HEK293 (cell line): ENCODE results near the gene CFAP43.

ENCODE experiments used
- BCL11B ChIP-seq: fragments of 450-650 bp; formaldehyde crosslinking; IDR thresholded peaks from 2 replicates; pipeline ENCODE4 v1.5.1; 2016; ENCODE audit warnings: low read depth, missing biosample characterization, missing genetic modification characterization
- ZNF747 ChIP-seq: fragments of 450-650 bp; formaldehyde crosslinking; IDR thresholded peaks from 2 replicates; pipeline ENCODE4 v1.5.1; 2016; ENCODE audit warnings: missing biosample characterization, missing genetic modification characterization
- TF ChIP-seq, protein P1 (sequence below): fragments of 450-650 bp; formaldehyde crosslinking; IDR thresholded peaks from 2 replicates; pipeline ENCODE4 v1.5.1; 2016; ENCODE audit warnings: missing biosample characterization, missing genetic modification characterization
- TF ChIP-seq, protein P2 (sequence below): fragments of 450-650 bp; formaldehyde crosslinking; IDR thresholded peaks from 2 replicates; pipeline ENCODE4 v1.5.1; 2016; ENCODE audit warnings: missing biosample characterization, missing genetic modification characterization

DNA sequence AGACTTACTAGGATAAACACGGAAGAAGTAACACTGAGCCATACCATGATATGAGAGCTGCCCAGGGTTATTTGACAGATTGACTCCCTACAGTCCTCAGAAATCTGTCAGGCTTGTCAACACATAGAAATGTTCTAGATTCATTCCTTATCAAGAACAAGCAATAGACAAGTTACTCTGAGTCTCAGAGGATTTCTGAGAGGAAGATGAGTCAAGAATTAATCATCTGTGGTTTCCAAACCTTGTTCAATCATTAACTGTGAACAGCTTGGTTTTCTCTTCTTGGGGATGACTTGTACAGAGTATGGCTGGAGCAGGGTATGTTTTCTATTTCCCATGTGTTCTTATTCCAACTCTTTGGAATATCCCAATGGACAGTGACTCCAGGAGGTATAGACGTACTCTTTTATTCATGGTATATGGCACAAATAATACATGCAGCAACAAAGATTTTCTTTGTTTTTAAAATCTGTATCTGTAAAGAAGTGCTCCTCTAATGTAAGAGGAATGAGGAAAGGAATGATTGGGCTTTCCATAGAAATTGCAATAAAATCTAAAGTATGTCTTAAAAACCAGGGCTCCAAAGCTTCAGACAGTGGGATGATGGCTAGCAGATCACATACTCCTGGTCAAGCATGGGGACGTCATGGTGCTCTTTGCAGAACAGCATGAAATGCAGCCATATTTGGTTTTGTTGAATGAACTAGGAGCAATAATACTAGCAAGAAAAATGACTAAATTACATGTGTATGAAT is 122.1 kb downstream of the CFAP43 start:
- TF ChIP-seq, protein P1, sequence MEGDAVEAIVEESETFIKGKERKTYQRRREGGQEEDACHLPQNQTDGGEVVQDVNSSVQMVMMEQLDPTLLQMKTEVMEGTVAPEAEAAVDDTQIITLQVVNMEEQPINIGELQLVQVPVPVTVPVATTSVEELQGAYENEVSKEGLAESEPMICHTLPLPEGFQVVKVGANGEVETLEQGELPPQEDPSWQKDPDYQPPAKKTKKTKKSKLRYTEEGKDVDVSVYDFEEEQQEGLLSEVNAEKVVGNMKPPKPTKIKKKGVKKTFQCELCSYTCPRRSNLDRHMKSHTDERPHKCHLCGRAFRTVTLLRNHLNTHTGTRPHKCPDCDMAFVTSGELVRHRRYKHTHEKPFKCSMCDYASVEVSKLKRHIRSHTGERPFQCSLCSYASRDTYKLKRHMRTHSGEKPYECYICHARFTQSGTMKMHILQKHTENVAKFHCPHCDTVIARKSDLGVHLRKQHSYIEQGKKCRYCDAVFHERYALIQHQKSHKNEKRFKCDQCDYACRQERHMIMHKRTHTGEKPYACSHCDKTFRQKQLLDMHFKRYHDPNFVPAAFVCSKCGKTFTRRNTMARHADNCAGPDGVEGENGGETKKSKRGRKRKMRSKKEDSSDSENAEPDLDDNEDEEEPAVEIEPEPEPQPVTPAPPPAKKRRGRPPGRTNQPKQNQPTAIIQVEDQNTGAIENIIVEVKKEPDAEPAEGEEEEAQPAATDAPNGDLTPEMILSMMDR (tag by site-specific recombination) = no peak
- no peak for TF ChIP-seq BCL11B (tag by site-specific recombination)
- TF ChIP-seq ZNF747 (tag by site-specific recombination) = no peak
- TF ChIP-seq, protein P2, sequence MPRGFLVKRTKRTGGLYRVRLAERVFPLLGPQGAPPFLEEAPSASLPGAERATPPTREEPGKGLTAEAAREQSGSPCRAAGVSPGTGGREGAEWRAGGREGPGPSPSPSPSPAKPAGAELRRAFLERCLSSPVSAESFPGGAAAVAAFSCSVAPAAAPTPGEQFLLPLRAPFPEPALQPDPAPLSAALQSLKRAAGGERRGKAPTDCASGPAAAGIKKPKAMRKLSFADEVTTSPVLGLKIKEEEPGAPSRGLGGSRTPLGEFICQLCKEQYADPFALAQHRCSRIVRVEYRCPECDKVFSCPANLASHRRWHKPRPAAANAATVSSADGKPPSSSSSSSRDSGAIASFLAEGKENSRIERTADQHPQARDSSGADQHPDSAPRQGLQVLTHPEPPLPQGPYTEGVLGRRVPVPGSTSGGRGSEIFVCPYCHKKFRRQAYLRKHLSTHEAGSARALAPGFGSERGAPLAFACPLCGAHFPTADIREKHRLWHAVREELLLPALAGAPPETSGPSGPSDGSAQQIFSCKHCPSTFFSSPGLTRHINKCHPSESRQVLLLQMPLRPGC (tag by site-specific recombination) = no peak
